GM18951 (cell line): ENCODE measurements around the gene HS6ST3.
"Not testable (repeated sequence)": the region's sequence is repeated elsewhere in the genome, so short reads cannot be mapped to it uniquely, and the experiment has no call there.

Experiments used
- POLR2A ChIP-seq: IDR thresholded peaks from 4 replicates; pipeline ENCODE4 v1.6.1; 2011; ENCODE audit warnings: mild to moderate bottlenecking; ENCODE audit not compliant: insufficient read length, insufficient read depth; ENCODE audit errors: extremely low read depth
- in situ Hi-C: fragments of 300-500 bp; cut with MboI; formaldehyde crosslinking; loops from one replicate; pipeline ENCODE4 v1.12.0; 2022; ENCODE audit warnings: low sequenced_read_pairs, mixed read lengths, inconsistent platforms; ENCODE audit not compliant: unreplicated experiment

The HS6ST3 gene

GRCh38 chr13:96109125-96109524 is 19.2 kb downstream of the HS6ST3 start:
- TF ChIP-seq POLR2A: no peak
- in situ Hi-C loops: no loop called here

DNA sequence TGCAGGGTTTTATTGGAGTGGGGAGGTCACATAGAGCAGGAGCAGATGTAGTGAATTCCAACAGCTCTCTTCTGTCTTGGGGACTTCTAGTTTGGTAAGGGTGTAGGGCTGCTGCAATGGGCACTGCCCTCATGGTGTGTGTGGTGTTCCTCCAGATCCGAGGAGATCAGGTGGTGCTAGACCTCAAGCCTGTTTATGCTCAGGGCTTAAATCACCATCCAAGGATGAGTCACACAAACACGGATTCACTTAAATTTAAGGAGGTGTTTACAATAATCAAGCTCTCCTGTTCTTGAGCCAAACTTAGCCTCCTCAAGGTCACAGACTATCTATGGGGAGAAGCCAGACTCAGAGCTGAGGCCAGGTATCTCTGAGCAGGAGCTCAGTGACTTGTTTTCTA is 23.0 kb downstream of the HS6ST3 start:
- in situ Hi-C loops: no loop called here

GRCh38 chr13:96115368-96115767 is 25.5 kb downstream of the HS6ST3 start:
- in situ Hi-C loops: not testable (repeated sequence)

More for the DNA sequence above, 23.0 kb downstream of the HS6ST3 start:
- no peak for TF ChIP-seq POLR2A

DNA sequence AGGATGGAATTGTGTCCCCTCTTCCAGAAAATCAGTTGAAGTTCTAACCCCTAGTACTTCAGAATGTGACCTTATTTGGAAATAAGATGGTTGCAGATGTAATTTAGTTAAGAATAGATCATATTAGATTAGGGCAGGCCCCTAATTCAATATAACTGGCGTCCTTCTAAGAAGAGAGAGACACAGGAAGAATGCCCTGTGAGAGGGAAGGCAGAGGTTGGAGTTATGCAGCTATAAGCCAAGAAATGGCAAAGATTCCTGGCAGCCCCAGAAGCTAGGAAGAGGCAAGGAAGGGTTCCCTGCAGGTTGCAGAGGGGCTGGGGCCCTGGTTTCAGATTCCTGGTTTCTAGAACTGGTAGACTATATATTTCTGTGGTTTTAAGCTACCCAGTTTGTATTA is 30.0 kb downstream of the HS6ST3 start:
- in situ Hi-C loops: no loop called here

DNA sequence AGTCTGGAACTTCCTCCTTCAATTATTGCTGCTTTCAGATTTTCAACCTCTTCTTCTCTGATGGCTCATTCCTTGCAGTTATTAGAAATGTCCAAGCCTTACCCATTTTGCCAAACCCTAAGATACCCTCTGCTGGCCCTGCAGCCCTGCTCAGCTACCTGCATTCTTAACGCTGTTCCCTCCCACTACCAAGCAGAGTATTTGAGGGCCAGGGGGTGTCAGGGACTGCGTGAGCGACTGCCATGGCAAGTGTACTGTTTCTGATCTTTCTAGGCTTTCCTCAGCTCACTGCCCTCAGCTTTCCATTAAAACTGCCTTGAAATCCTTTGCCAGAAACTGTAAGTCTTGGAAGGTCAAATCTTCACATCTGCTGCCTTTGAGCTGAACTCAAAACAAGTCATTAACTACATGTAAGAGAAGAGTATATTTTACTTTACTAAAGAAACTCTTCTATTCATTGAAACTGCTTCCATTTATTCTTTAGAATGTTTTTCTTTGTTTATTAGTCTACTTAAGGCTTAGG is 41.0 kb downstream of the HS6ST3 start:
- in situ Hi-C loops: no loop called here
- no peak for TF ChIP-seq POLR2A

More for the DNA sequence above, 30.0 kb downstream of the HS6ST3 start:
- no peak for TF ChIP-seq POLR2A

- in situ Hi-C loops: no loop called here
- no peak for TF ChIP-seq POLR2A
Measured at GRCh38 chr13:96141032-96141431, 51.1 kb downstream of the HS6ST3 start.

- in situ Hi-C loops: no loop called here
- TF ChIP-seq POLR2A: no peak
Measured at GRCh38 chr13:96159725-96160124, 69.8 kb downstream of the HS6ST3 start.

DNA sequence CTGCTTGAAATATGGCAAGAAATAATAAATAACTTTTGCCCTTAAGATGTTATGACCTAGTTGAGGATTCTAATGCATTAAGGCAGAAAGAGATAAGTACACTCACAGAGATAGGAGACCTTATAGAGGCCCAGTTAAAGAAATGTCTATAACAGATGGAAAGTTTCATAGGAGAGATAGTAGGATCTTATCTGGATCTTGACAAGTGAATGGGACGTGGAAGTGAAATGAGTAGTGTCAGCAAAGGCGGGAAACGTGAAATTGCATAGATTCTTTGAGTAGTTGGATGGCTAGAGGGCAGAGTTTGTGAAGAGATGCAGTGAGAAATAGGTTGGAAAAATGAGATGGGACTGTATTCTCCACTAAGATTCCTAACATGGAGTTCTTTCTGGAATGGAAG is 71.2 kb downstream of the HS6ST3 start:
- in situ Hi-C loops: no loop called here
- no peak for TF ChIP-seq POLR2A

GRCh38 chr13:96165840-96166239 is 75.9 kb downstream of the HS6ST3 start:
- TF ChIP-seq POLR2A: no peak
- in situ Hi-C loops: no loop called here

DNA sequence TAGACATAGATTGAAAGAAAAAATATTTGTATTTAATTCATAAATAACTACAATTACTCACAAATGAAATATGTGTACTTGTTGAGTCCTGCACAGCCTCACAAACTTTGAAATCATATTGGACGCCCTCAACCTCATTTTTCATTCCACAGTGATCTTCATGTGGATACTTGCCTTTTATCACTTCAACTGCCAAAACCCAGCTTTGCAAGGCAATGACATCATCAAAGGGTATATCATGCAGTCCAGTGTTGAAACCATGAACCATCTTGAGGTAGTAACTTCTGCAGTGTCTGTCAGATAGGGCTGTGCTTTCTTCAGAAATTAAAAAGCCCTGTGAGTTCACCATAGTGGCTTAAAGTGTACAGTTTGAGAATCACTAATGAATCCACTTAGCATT is 82.2 kb downstream of the HS6ST3 start:
- in situ Hi-C loops: no loop called here
- TF ChIP-seq POLR2A: no peak

DNA sequence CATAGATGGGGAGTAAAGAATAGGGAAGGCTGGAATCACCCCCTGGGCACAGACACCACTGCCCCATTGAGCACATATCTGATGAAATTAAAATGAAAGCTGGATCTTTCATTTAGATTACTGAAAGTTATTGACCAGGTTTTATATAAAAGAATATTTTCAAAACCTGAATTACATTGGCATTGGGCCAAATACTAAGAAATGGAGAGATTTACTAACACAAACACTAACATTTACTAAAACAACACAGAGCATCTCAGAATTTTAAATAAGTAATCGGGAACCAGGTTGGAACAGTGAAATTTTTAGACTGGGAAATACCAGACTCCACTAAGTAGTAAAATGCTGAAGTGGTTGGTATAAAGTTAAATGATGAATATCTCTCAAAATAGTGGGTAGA is 88.9 kb downstream of the HS6ST3 start:
- in situ Hi-C loops: no loop called here
- TF ChIP-seq POLR2A: no peak

DNA sequence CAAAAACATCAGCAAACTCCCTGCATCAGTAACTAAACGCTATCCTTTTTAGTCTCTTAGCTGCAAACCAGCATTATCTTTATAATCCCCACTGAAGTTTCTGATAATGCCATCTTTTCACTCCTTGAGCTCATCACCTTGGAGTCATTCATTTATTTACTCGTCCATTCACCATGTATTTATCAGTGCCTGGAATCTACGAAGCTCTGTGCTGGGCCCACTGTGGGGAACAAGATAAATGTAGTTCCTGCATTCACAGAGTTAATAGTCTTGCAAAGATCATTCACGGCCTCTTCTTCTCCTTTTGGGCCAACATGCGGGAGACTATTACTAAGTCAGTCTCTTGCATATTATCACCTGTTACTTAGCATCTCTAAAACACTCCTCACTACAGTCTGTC is 89.4 kb downstream of the HS6ST3 start:
- TF ChIP-seq POLR2A: no peak
- in situ Hi-C loops: no loop called here

DNA sequence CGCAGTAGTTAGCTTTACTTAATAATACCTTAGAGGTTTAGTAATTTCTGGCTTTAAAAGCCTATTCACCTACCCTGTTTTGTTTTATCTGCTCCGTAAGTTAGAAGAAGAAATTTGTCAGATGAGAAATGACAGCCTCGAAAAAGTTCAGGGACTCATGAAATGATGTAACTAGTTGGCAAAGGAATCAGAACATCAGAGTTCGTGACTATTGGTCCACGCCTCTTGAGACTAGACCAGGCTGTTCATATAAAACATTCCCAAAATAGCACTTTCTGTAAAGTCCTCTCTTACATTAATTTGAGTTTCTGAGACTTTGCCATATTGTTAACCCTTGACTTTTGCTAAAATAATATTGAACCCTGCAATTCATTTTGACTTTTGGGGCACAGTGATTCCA is 92.0 kb downstream of the HS6ST3 start:
- in situ Hi-C loops: no loop called here
- TF ChIP-seq POLR2A: no peak

DNA sequence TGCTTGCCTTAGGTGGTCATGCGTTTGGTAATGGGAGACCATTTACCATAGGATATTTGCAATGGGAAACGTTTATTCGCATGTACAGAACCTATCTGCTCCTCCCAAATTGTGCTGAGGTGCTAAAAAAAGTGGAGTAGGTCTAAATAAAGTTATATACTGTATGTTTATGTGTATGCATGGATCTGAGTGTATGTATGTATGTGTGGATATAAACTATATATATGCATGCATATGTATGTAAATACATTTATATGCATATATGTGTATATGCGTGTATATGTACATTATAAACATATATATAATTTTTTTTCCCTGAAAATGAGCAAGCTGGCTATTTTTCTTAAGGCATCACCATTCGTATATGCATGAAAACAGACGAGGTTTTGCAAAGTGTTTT is 95.9 kb downstream of the HS6ST3 start:
- TF ChIP-seq POLR2A: no peak

DNA sequence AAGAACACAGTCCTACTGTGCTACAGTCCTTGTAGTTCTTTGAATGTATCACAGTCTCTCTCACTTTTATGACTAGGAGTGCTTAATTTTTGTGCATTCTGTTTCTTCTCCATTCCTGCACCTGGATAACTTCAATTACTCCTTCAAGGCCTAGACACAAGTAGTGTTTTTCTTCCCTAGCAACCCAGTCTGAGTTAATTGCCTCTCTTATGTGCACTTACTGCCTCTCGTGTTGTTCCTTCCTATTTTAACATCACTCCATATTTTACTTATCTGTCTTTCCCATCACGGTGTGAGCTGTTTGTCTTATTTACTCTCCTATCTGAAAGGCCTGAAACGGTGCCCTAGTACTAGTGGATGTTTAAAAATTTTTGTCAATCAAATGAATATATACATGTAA is 101.5 kb downstream of the HS6ST3 start:
- no peak for TF ChIP-seq POLR2A
- in situ Hi-C loops: no loop called here

More for the DNA sequence above, 95.9 kb downstream of the HS6ST3 start:
- in situ Hi-C loops: no loop called here
